ENCODE data around the gene CEP162. TPM values are rescaled to one million over a fixed set of nuclear protein-coding genes. Genes with fewer than 3 reads are reported as not detected.

Gene CEP162
- total RNA-seq, 1 donor from 2014 or later, result 15.7 TPM

GRCh38 chr6:84182001-84182400 is 45.4 kb downstream of the CEP162 start:
- Mint-ChIP-seq H3K9me3 (ENCODE audit: unreplicated experiment) (no peaks in the 10 kb centered on the region), H3K4me1 (ENCODE audit: low read depth, unreplicated experiment) (no peaks in the 10 kb centered on the region), H3K36me3 (ENCODE audit: unreplicated experiment) (no peaks in the 10 kb centered on the region), H3K4me3 (ENCODE audit: unreplicated experiment) (no peak overlapping the region), H3K27me3 (ENCODE audit: unreplicated experiment) (no peaks in the 10 kb centered on the region), H3K27ac (ENCODE audit: unreplicated experiment) (no peak overlapping the region)
- no peak for TF ChIP-seq CTCF (IDR thresholded peaks at IDR 0.05; ENCODE audit: partially characterized antibody, unreplicated experiment)
- no peak for DNase-seq

- Mint-ChIP-seq H3K27ac (ENCODE audit: unreplicated experiment) (no peak overlapping the region), H3K4me1 (ENCODE audit: low read depth, unreplicated experiment) (no peaks in the 10 kb centered on the region), H3K9me3 (ENCODE audit: unreplicated experiment) (no peaks in the 10 kb centered on the region), H3K4me3 (ENCODE audit: unreplicated experiment) (no peak overlapping the region), H3K27me3 (ENCODE audit: unreplicated experiment) (no peaks in the 10 kb centered on the region), H3K36me3 (ENCODE audit: unreplicated experiment) (no peaks in the 10 kb centered on the region)
- TF ChIP-seq CTCF (IDR thresholded peaks at IDR 0.05; ENCODE audit: partially characterized antibody, unreplicated experiment), result no peak
- no peak for DNase-seq
Measured at GRCh38 chr6:84177241-84177640, 50.2 kb downstream of the CEP162 start.

GRCh38 chr6:84172574-84172973 is 54.9 kb downstream of the CEP162 start:
- Mint-ChIP-seq H3K27ac (ENCODE audit: unreplicated experiment) (no peak overlapping the region), H3K4me3 (ENCODE audit: unreplicated experiment) (no peak overlapping the region), H3K27me3 (ENCODE audit: unreplicated experiment) (no peaks in the 10 kb centered on the region), H3K36me3 (ENCODE audit: unreplicated experiment) (no peaks in the 10 kb centered on the region), H3K9me3 (ENCODE audit: unreplicated experiment) (no peaks in the 10 kb centered on the region), H3K4me1 (ENCODE audit: low read depth, unreplicated experiment) (peaks cover 5% of the 10 kb centered on the region)
- TF ChIP-seq CTCF (IDR thresholded peaks at IDR 0.05; ENCODE audit: partially characterized antibody, unreplicated experiment), result no peak
- DNase-seq, result no peak

- no peaks in the 10 kb centered on the region for H3K27me3 Mint-ChIP-seq (ENCODE audit: unreplicated experiment)
- TF ChIP-seq CTCF (IDR thresholded peaks at IDR 0.05; ENCODE audit: partially characterized antibody, unreplicated experiment), result no peak
- H3K27ac Mint-ChIP-seq (ENCODE audit: unreplicated experiment), result no peak overlapping the region
- peaks cover 5% of the 10 kb centered on the region for H3K4me1 Mint-ChIP-seq (ENCODE audit: low read depth, unreplicated experiment)
- H3K9me3 Mint-ChIP-seq (ENCODE audit: unreplicated experiment), result no peaks in the 10 kb centered on the region
- no peak for DNase-seq
- no peaks in the 10 kb centered on the region for H3K36me3 Mint-ChIP-seq (ENCODE audit: unreplicated experiment)
- H3K4me3 Mint-ChIP-seq (ENCODE audit: unreplicated experiment), result no peak overlapping the region
Measured at GRCh38 chr6:84172080-84172479, 55.4 kb downstream of the CEP162 start.

- H3K27me3 Mint-ChIP-seq (ENCODE audit: unreplicated experiment), result no peaks in the 10 kb centered on the region
- no peak overlapping the region for H3K4me3 Mint-ChIP-seq (ENCODE audit: unreplicated experiment)
- no peak overlapping the region for H3K27ac Mint-ChIP-seq (ENCODE audit: unreplicated experiment)
- TF ChIP-seq CTCF (IDR thresholded peaks at IDR 0.05; ENCODE audit: partially characterized antibody, unreplicated experiment), result no peak
- H3K9me3 Mint-ChIP-seq (ENCODE audit: unreplicated experiment), result peaks cover 1% of the 10 kb centered on the region
- DNase-seq, result no peak
- peaks cover 5% of the 10 kb centered on the region for H3K4me1 Mint-ChIP-seq (ENCODE audit: low read depth, unreplicated experiment)
- H3K36me3 Mint-ChIP-seq (ENCODE audit: unreplicated experiment), result no peaks in the 10 kb centered on the region
Measured at GRCh38 chr6:84167457-84167856, 60.0 kb downstream of the CEP162 start.
